ENCODE data around the gene TMEM62.
"Not testable (repeated sequence)": the region's sequence is repeated elsewhere in the genome, so short reads cannot be mapped to it uniquely, and the experiment has no call there.

The TMEM62 gene

GRCh38 chr15:43183270-43183669 lies 49.9 kb downstream of the TMEM62 start:
- no peak for DNase-seq (ENCODE audit: low spot score)

DNA sequence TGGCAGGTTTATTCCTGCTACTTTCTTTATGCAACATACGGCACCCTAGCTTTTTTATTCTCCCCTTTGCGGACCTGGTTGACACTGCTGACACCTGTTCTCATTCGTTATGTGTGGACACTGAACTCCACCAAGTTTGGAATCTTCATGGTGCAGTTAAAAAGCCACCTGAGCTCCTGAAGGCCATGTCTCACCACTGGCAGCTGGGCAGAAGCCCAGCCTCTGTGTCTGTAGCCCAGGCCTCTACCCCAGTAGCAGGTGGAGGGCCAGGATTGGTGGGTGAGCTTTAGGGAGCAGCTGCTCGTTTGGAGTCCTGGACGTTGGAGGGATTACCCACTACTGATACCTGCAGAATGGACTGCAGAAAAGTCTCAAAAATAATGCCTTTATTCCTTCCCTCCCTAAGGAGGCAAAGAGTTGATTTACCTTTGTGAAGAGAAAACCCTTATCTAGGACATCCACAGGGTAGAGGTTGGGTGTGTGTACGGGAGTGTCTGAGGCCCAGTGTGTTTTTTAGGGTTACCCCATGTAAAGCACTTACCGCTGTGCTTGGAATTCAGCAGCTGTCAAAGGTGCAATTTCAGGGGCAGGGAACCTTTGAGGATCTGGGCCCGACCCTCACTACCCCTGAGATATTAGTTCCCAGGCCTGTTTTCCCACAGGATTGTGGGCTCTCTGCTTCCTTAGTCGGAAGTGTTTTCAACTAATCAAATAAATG lies 51.2 kb downstream of the TMEM62 start:
- DNase-seq (ENCODE audit: low spot score), result no peak

DNA sequence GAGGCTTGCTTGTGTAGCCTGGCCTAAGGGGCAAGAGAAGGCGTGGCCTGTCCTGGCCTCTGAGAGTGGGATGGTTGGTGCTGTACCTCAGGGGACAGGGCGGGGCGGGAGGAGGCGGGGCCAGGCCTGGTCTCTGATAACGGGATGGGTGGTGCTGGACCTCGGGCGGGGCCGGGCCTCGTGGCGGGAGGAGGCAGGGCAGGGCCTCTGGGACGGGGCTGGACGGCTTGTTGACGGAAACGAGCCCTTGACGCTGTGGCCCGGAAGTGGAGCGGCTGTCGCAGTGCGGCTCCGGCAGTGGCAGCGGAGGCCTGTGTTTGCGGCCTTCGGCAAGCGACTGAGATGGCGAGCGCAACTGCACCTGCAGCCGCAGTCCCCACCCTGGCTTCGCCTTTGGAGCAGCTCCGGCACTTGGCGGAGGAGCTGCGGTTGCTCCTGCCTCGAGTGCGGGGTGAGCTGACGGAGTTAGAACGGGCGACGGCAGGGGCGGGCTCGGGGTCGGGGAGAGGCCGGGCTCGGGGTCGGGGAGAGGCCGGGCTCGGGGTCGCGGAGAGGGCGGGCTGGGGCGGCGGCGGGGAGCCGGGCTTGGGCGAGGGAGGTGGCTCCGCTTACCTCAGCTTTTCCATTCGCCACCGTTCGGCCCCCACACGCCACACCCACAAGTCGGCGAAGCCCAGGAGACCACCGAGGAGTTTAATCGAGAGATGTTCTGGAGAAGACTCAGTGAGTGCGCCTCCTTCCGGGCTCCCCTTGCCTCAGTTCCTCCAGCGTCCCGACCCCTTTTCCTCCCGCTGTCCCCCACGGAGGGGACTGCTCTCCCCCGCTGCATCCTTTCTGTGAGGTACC lies 52.0 kb downstream of the TMEM62 start, which contains the start of gene CCNDBP1:
Gene CCNDBP1, plus strand, starts transcription at position 247 of the 846 bp plus-strand sequence. Its CDS starts 96 bp downstream, at position 343.
- peak; percentile 90 for DNase-seq (ENCODE audit: low spot score)

DNA sequence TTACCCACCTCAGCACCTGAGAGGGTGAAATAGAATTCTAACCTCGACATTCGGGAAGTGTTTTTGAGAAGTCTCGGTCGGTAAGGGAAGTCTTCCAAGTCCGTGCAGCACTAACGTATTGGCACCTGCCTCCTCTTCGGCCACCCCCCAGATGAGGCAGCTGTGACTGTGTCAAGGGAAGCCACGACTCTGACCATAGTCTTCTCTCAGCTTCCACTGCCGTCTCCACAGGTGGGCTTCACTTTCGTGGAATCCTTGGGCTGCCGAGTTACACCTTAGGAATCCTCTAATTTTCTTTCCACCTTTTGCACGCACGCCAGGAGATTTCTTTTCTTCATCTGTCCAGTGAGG lies 52.6 kb downstream of the TMEM62 start:
- DNase-seq (ENCODE audit: low spot score), result no peak

- peak; percentile 60 for DNase-seq (ENCODE audit: low spot score)
Measured at GRCh38 chr15:43187544-43188155, 54.3 kb downstream of the TMEM62 start.

GRCh38 chr15:43189296-43189695 lies 55.9 kb downstream of the TMEM62 start:
- DNase-seq (ENCODE audit: low spot score), result no peak

DNA sequence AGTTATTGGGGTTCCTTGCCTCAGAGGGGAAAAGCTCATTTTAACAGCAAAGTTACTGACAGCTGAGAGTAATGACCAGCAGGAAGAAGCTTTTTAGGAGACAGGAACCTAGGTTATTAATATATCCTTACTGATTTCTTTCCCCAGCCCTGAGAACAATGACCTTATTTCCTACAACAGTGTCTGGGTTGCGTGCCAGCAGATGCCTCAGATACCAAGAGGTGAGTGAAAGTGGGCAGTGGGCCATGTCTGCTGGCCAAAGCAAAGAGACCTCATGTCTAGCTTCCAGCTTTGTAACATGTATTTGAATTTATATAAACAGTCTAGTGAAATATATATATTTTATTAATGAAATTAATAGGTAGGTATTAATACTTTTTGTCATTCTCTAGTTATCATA lies 56.8 kb downstream of the TMEM62 start:
- no peak for DNase-seq (ENCODE audit: low spot score)

DNA sequence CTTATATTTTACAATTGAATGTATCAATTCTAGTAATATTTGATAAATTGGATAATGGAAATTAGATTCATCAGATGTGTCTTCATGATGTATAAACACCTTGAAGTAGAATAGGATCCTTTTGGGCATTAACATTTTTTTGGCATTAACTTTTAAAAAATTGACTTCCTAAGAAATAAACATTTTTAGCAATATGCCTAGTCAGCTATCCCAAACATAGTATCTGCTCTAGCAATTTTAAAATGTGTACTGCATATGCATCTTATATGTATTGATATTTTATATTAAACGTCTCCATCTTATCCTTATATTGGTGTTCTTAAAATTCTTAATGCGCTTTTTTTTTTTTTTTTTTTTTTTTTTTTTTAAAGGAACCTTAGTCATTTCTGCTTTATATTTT lies 60.3 kb downstream of the TMEM62 start:
- DNase-seq (ENCODE audit: low spot score), result no peak

DNA sequence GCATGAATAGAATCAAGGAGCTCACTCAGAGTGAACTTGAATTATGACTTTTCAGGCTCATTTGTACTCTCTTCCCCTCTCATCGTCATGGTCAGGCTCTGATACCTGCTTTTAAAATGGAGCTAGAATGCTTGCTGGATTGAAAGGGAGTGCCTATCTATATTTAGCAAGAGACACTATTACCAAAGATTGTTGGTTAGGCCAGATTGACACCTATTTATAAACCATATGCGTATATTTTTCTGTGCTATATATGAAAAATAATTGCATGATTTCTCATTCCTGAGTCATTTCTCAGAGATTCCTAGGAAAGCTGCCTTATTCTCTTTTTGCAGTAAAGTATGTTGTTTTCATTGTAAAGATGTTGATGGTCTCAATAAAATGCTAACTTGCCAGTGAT lies 61.4 kb downstream of the TMEM62 start:
- DNase-seq (ENCODE audit: low spot score), result no peak

DNA sequence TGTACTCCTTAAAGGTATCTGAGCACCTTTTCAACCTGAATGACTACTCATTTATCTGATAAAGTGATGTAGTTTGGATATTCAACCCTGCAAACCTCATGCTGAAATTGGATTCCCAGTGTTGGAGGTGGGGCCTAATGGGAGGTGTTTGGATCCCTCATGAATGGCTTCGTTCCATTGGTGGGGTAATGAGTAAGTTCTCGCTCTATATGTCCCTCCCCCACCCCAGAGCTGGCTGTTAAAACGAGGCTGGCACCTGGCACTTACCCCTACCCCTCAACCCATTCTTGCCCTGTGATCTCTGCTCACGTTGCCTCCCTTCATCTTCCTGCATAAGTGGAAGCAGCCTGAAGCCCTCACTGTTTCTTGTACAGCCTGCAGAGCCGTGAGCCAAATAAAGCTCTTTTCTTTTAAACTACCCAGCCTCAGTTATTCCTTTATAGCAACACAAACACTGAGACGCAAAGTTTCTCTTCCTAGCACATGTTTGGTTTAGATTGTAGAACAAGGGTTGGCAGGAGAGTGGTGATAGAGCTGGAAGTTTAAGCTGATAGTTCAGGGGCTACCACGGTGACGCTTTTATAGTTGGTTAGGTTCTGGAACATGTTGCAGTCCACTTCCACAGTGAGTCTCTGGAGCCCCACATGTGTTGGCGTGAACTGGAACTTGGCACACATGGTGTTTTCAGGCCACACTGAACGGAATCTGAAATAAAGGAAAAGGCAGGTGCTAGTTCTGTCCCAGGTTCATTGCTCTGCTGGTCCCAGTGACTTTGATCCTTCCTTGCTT lies 63.6 kb downstream of the TMEM62 start:
- DNase-seq (ENCODE audit: low spot score), result no peak

DNA sequence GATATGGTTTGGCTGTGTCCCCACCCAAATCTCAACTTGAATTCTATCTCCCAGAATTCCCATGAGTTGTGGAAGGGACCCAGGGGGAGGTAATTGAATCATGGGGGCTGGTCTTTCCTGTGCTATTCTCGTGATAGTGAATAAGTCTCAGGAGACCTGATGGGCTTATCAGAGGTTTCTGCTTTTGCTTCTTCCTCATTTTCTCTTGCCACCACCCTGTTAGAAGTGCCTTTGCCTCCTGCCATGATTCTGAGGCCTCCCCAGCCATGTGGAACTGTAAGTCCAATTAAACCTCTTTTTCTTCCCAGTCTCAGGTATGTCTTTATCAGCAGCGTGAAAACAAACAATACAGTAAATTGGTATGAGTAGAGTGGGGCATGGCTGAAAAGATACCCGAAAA lies 64.4 kb downstream of the TMEM62 start:
- not testable (repeated sequence) for DNase-seq (ENCODE audit: low spot score)

DNA sequence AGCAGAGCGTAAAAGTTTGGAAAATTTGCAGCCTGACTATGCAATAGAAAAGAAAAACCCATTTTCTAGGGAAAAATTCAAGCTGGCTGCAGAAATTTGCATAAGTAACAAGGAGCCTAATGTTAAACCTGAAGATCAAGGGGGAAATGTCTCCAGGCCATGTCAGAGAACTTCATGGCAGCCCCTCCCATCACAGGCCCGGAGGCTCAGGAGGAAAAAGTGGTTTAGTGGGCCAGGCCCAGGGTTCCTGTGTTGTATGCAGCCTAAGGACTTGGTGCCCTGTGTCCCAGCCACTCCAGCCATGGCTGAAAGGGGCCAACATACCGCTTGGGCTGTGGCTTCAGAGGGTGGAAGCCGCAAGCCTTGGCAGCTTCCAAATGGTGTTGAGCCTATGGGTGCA lies 65.2 kb downstream of the TMEM62 start:
- DNase-seq (ENCODE audit: low spot score), result not testable (repeated sequence)

- no peak for DNase-seq (ENCODE audit: low spot score)
Measured at GRCh38 chr15:43198992-43199391, 65.6 kb downstream of the TMEM62 start.

GRCh38 chr15:43199945-43200488 lies 66.6 kb downstream of the TMEM62 start:
- no peak for DNase-seq (ENCODE audit: low spot score)

- DNase-seq (ENCODE audit: low spot score), result peak; percentile 38
Measured at GRCh38 chr15:43204016-43204901, 70.9 kb downstream of the TMEM62 start.

DNA sequence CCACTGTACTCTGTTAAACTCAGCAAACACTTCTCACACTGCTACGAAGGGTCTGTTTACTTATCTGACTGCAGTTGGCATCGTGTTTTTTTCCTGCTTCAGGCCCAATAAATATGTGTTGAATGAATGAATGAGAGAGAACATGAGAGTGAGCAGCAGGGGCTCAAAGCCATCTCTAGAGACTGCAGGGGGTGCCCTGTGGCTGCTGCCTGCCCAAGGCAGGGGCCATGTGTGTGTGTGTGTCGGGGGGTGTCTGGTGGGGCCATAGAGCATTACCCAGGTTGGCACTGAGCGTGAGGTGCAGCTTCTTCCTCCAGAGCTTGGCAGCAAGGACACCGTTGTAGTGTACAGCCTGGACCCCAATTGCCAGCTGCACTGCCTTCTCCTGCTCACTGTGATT lies 72.7 kb downstream of the TMEM62 start:
- DNase-seq (ENCODE audit: low spot score), result no peak

- DNase-seq (ENCODE audit: low spot score), result no peak
Measured at GRCh38 chr15:43207024-43207423, 73.6 kb downstream of the TMEM62 start.

DNA sequence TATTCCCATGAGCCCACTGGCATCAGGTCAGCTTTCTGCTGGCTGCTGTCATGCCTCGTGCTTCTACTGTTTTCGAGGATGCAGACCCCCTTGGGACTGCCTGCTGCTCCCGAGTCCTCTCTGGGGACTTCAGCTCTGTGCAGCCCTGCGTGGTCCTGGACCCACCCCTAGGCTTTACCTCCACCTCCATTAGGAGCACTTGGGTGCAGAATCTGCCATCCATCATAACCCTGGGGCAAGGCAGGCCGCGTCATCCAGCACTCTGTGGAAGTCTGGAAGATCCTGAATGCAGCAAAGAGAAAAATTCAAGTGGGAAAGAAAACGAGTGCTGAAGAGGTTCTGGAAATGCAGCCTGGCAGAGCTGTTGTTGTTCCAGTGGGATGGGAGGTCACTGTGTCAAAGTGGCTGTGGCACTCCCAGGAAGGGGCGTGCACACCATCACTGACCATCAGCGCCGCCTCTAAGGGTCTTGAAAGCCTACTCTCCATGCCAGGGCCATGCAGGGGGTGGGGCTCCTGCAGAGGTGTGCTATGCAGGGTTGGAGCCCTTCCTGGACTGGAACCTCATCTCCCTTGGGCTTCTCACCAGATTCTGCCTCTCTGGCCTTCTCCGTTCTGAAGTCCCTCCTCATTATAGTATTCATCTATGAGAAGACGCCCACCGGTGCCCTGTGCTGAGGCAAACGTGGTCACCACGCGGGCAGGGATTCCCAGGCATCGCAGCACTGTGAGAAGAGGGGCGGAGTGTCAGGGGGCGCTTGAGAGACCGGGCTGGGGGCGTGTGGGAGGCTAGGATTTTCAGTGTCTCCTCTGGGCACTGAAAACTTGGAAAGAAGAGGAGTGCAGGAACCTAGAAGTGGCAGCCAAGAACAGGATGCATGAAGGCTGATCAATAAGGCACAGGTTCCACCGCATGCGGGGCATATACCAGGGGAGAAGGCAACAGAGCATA lies 74.9 kb downstream of the TMEM62 start:
- no peak for DNase-seq (ENCODE audit: low spot score)

GRCh38 chr15:43209059-43209824 lies 75.9 kb downstream of the TMEM62 start:
- DNase-seq (ENCODE audit: low spot score), result no peak

Measured in CD4-positive, alpha-beta T cell treated with Interleukin-2 at 100 ng/mL for 4 hours (primary cell).